ENCODE data around the gene PICALM. TPM values are rescaled to one million over a fixed set of nuclear protein-coding genes. Genes with fewer than 3 reads are reported as not detected.
A peak's percentile ranks its signal among the peaks of the same experiment; 100 is the strongest.

The PICALM gene
- total RNA-seq, 3 donors from 2014 or later (not counting 1 experiment from before 2014, with no cell fraction given): 262 to 291 (median 285) TPM

DNA sequence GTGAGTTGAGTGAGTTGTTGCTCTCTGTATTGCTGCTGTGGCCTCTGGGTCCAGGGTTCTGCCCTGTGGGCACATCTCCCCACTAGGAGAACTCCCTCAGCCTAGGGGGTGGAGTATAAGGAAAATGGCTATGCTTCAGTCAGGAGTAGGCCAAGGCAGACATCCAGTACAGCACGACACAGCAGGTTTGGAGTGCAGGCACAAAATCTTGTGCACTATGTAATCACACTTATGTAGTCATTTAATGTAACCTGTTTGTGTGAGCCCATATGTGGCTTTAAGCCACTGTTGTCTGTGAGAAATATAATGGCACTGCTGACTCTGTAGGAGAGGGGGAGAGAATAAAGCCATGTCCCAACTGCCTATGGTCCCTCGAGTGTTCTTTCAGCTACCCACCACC lies 123.6 kb downstream of the PICALM start:
- DNase-seq (no peak), ATAC-seq (no peak)
- no peaks in the 10 kb centered on the region for H3K9me3 Mint-ChIP-seq
- no peak overlapping the region for H3K4me3 Mint-ChIP-seq
- Histone ChIP-seq H3K4me1 (ENCODE audit: control insufficient read depth, insufficient read depth, low read length) (peaks cover 3% of the 10 kb centered on the region), H3K27ac (ENCODE audit: low read length) (no peak overlapping the region), H3K27me3 (ENCODE audit: control insufficient read depth, insufficient read depth, low read length) (no peaks in the 10 kb centered on the region), H3K4me3 (ENCODE audit: low read length) (no peak overlapping the region), H3K36me3 (ENCODE audit: control insufficient read depth, insufficient read depth, low read length) (no peaks in the 10 kb centered on the region), H3K9me3 (ENCODE audit: control insufficient read depth, insufficient read depth, low read length) (no peaks in the 10 kb centered on the region)
- peaks cover 21 to 22% of the 10 kb centered on the region in 2 donors for H3K4me1 Mint-ChIP-seq
- intact Hi-C loops (cut with micrococcal nuclease): no loop called here
- TF ChIP-seq, protein P1, sequence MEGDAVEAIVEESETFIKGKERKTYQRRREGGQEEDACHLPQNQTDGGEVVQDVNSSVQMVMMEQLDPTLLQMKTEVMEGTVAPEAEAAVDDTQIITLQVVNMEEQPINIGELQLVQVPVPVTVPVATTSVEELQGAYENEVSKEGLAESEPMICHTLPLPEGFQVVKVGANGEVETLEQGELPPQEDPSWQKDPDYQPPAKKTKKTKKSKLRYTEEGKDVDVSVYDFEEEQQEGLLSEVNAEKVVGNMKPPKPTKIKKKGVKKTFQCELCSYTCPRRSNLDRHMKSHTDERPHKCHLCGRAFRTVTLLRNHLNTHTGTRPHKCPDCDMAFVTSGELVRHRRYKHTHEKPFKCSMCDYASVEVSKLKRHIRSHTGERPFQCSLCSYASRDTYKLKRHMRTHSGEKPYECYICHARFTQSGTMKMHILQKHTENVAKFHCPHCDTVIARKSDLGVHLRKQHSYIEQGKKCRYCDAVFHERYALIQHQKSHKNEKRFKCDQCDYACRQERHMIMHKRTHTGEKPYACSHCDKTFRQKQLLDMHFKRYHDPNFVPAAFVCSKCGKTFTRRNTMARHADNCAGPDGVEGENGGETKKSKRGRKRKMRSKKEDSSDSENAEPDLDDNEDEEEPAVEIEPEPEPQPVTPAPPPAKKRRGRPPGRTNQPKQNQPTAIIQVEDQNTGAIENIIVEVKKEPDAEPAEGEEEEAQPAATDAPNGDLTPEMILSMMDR (IDR thresholded peaks at IDR 0.05): no peak
- WGBS (ENCODE audit: insufficient coverage): 100% methylated on average over 1 of the region's 2 CpGs
- peak overlapping the region in 1 of 2 donors; percentile 41 for H3K27ac Mint-ChIP-seq
- H3K27me3 Mint-ChIP-seq (ENCODE audit: low read depth in 2 of 2): no peaks in the 10 kb centered on the region
- H3K36me3 Mint-ChIP-seq: no peaks in the 10 kb centered on the region

DNA sequence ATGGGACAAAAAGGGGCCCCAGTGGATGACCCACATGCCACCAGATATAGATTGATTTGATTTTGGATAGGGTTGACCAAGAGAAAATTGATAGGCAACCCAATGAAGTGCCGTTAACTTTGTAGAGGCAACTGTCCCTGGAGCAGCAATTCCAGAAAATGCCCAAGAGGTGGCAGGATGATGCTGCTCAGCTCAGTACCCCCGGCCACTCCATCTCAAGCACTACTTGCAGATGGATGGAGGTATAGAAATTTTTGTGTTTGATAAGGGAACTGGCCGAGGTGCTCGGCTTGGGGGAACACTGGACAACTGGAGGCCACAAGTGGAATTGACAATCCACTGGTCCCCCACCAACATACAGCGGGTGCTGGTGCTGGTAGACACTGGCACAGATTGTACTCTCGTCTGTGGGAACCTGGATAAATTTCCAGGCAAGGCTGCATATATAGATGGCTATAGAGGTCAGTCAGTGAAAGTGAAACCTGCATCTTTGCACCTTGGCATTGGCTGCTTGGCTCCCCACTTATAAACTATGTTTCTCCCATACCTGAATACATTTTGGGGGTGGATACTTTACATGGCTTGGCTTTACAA lies 127.4 kb downstream of the PICALM start:
- peak in 1 of 2 donors; percentile 30 for DNase-seq
- intact Hi-C loops (cut with micrococcal nuclease): loop anchor here (1.0 kb wide), 1 partner anchor 277 kb away; no protein-coding TSS in a partner anchor

DNA sequence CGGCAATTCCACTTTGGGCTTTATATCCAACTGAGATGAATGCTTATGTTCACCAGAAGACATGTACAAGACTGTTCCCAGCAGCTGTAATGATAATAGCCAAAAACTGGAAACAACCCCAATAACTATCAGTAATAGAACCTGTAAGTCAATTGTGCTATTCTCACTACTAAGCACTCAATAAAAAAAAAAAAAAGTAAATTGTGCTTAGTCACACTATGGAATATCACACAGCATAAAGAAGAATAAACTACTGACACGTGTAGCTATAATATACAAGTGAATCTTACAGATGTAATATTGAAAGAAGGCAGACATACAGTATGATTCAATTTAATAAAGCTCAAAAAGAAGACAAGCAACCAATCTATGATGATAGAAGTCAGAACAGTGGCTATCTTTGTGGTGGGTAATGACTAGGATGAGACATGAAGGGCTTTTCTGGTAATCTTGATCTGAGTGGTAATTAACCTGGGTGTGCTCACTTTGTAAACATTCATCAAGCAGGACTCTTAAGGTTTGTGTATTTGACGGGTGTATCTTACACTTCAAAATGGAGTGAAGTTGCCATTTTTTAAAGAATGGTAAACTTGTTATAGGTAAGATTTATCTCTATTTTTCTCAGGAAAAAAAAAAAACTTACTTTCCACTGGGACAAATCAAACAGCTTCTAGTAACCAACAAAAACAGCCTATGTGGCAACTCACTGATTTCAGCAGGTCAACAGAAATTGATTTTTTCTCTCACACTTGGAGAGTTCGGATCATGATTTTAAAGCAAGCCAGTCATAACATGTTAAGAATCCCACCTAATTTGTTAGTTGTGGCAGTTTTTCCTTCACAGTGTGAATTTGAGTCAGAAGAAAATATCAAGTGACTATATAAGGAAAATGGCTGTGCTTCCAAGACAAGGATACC lies 129.5 kb downstream of the PICALM start:
- Histone ChIP-seq H3K4me3 (ENCODE audit: low read length) (no peak overlapping the region), H3K27ac (ENCODE audit: low read length) (no peak overlapping the region), H3K36me3 (ENCODE audit: control insufficient read depth, insufficient read depth, low read length) (no peaks in the 10 kb centered on the region), H3K4me1 (ENCODE audit: control insufficient read depth, insufficient read depth, low read length) (no peaks in the 10 kb centered on the region), H3K27me3 (ENCODE audit: control insufficient read depth, insufficient read depth, low read length) (no peaks in the 10 kb centered on the region), H3K9me3 (ENCODE audit: control insufficient read depth, insufficient read depth, low read length) (no peaks in the 10 kb centered on the region)
- intact Hi-C loops (cut with micrococcal nuclease): no loop called here
- no peak overlapping the region for H3K4me3 Mint-ChIP-seq
- no peak overlapping the region for H3K27ac Mint-ChIP-seq
- H3K4me1 Mint-ChIP-seq: no peaks in the 10 kb centered on the region
- 85% methylated on average over 1 of the region's 4 CpGs for WGBS (ENCODE audit: insufficient coverage)
- H3K9me3 Mint-ChIP-seq: no peaks in the 10 kb centered on the region
- H3K27me3 Mint-ChIP-seq (ENCODE audit: low read depth in 2 of 2): no peaks in the 10 kb centered on the region
- no peak for DNase-seq
- no peak for ATAC-seq
- TF ChIP-seq, protein P1 (IDR thresholded peaks at IDR 0.05): no peak
- no peaks in the 10 kb centered on the region for H3K36me3 Mint-ChIP-seq

More for the DNA sequence above, 127.4 kb downstream of the PICALM start:
- Mint-ChIP-seq H3K36me3 (no peaks in the 10 kb centered on the region), H3K4me1 (peaks cover 12 to 14% of the 10 kb centered on the region in 2 donors), H3K27ac (no peak overlapping the region), H3K27me3 (ENCODE audit: low read depth in 2 of 2) (no peaks in the 10 kb centered on the region), H3K9me3 (no peaks in the 10 kb centered on the region), H3K4me3 (no peak overlapping the region)
- Histone ChIP-seq H3K27me3 (ENCODE audit: control insufficient read depth, insufficient read depth, low read length) (no peaks in the 10 kb centered on the region), H3K27ac (ENCODE audit: low read length) (no peak overlapping the region), H3K36me3 (ENCODE audit: control insufficient read depth, insufficient read depth, low read length) (no peaks in the 10 kb centered on the region), H3K4me3 (ENCODE audit: low read length) (no peak overlapping the region), H3K4me1 (ENCODE audit: control insufficient read depth, insufficient read depth, low read length) (peaks cover 3% of the 10 kb centered on the region), H3K9me3 (ENCODE audit: control insufficient read depth, insufficient read depth, low read length) (no peaks in the 10 kb centered on the region)
- ATAC-seq: peak in 2 of 3 donors; percentile 48 to 63
- TF ChIP-seq, protein P1 (IDR thresholded peaks at IDR 0.05): peak; percentile 21
- WGBS (ENCODE audit: insufficient coverage): 36% methylated on average over 6 of the region's 6 CpGs
